ENCODE data around the gene ADAM10.
A peak's percentile ranks its signal among the peaks of the same experiment; 100 is the strongest.
"Not testable (repeated sequence)": the region's sequence is repeated elsewhere in the genome, so short reads cannot be mapped to it uniquely, and the experiment has no call there.

Gene ADAM10

DNA sequence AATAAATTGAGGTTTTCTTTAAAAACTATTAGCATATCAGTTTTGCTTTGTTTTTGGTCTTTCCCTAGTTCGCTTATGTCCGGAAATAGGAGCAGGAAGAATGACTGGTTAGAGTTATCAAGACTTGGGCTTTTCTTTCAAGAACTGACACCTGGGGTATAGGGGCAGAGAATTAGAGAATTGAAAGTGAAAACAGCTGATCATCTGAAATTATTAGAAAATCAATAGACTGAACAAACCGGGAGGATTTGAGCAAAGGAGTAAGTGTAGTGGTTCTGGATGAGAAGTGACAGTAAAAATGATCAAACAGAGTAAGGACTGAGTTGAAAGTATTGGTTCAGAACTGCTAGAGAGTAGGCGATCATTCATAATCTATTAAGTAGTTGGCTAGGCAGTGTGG lies 27.6 kb upstream of the ADAM10 start:
- no peak for DNase-seq (ENCODE audit: low read depth)
- no peak for TF ChIP-seq CTCF (conservative IDR thresholded peaks at IDR 0.05; ENCODE audit: low read depth, low read length)
- H3K4me3 ChIP-seq (ENCODE audit: low read length), result no peak overlapping the region

DNA sequence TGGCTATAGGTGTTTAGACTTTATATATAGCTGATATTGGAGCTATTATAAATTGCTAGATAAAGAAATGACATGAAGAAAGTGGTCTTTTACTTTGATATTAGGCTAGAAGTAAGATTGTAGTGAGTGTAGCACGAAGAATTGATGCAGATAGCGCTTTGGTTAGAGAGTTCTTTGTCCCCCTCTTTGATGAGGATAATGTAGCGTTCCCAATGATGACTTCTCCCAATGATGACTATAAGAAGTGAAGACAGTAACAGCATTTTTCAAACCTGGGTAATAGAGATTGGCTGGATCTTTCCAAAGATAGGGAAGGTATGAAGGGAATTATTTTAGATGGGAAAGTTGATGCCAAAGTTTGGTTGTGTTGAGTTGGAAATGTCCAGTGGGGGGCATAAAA lies 25.9 kb upstream of the ADAM10 start:
- no peak for DNase-seq (ENCODE audit: low read depth)
- TF ChIP-seq CTCF (conservative IDR thresholded peaks at IDR 0.05; ENCODE audit: low read depth, low read length), result no peak
- no peak overlapping the region for H3K4me3 ChIP-seq (ENCODE audit: low read length)

- peak overlapping the region; percentile 91 for H3K4me3 ChIP-seq (ENCODE audit: low read length)
- no peak for DNase-seq (ENCODE audit: low read depth)
- TF ChIP-seq CTCF (conservative IDR thresholded peaks at IDR 0.05; ENCODE audit: low read depth, low read length), result no peak
These were observed 23.5 kb upstream of the ADAM10 start for GRCh38 chr15:58773024-58773423.

- DNase-seq (ENCODE audit: low read depth), result no peak
- H3K4me3 ChIP-seq (ENCODE audit: low read length), result peak overlapping the region; percentile 91
- no peak for TF ChIP-seq CTCF (conservative IDR thresholded peaks at IDR 0.05; ENCODE audit: low read depth, low read length)
These were observed 22.2 kb upstream of the ADAM10 start for GRCh38 chr15:58771621-58772250.

GRCh38 chr15:58770857-58771620 lies 21.5 kb upstream of the ADAM10 start, which contains the start of gene MINDY2:
Gene MINDY2, plus strand, starts transcription at chr15:58771302. Its CDS starts 94 bp downstream, at chr15:58771396.
- TF ChIP-seq CTCF (conservative IDR thresholded peaks at IDR 0.05; ENCODE audit: low read depth, low read length), result peak; percentile 19
- peak within 1 kb of the TSS; percentile 91 for H3K4me3 ChIP-seq (ENCODE audit: low read length)
- DNase-seq (ENCODE audit: low read depth), result peak; percentile 98

DNA sequence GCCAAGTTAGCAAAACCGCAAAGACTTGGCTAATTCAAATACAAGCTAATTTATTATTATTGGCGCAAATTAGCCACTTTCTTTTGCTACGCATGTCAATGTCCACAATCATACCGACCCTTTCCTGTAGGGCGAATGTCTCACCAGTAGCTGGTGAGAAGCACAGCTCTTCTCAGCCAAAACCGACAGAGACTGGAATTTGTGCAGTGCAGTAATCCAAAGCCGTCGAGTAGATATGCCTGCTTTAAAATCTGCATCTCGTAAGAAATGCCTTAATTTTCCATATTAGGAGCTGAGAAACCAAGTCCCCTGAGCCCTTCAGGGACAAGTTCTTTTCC lies 21.0 kb upstream of the ADAM10 start:
- peak; percentile 63 for DNase-seq (ENCODE audit: low read depth)
- H3K4me3 ChIP-seq (ENCODE audit: low read length), result peak overlapping the region; percentile 91
- no peak for TF ChIP-seq CTCF (conservative IDR thresholded peaks at IDR 0.05; ENCODE audit: low read depth, low read length)

DNA sequence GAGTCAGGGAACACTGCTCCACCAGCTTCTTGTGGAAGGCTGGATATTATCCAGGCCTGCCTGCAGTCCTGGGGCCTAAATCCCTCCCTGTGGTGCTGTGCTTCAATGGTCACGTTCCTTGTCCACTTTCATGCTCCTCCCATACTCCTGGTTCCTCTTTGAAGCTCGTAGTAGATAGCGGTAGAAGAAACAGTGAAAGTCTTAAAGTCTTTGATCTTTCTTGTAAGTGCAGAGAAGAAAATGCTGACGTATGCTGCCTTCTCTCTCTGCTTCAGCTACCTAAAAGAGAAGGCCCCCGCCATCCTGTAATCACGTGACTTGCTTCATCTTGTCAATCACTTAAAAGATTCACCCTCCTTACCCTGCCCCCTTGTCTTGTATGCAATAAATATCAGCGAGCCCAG lies 19.1 kb upstream of the ADAM10 start:
- DNase-seq (ENCODE audit: low read depth), result not testable (repeated sequence)

More for the DNA sequence above, 19.1 kb upstream of the ADAM10 start:
- not testable (repeated sequence) for H3K4me3 ChIP-seq (ENCODE audit: low read length)

Data from retinal pigment epithelial cell (primary cell).